H1 (cell line): ENCODE data around the gene SSTR1. TPM values are rescaled to one million over a fixed set of nuclear protein-coding genes. Genes with fewer than 3 reads are reported as not detected.
A peak's percentile ranks its signal among the peaks of the same experiment; 100 is the strongest.

Experiments used
- CTCF ChIA-PET: fragments of 300-600 bp; sonication (Branson Sonifier 250); formaldehyde crosslinking; loops from one replicate; lab custom pipeline; 2021; ENCODE audit not compliant: partially characterized antibody; lab: Charles Lee
- POLR2A ChIA-PET: fragments of 300-600 bp; sonication (Branson Sonifier 250); formaldehyde crosslinking; loops from one replicate; lab custom pipeline; 2021; ENCODE audit warnings: inconsistent platforms; ENCODE audit not compliant: partially characterized antibody; lab: Charles Lee
- DNase-seq, 2 experiments: peaks; one replicate each; pipeline versions ENCODE4 v3.0.0 to v3.0.0-alpha.2; 2010 to 2022; ENCODE audit warnings: low spot score in 2 of 2, low read depth in 1 of 2, mixed read lengths in 1 of 2
- FAIRE-seq: peaks from 2 replicates; lab custom pipeline; 2011; peaks lifted over from hg19 to GRCh38; lab: Jason Lieb, UNC
- H2AFZ ChIP-seq: 2 replicates; pipeline ENCODE4 v1.8.1; 2012; ENCODE audit warnings: low read length, inconsistent platforms
- H2AK5ac ChIP-seq: 2 replicates; pipeline ENCODE4 v1.6.1; 2013; ENCODE audit warnings: low read depth, low read length
- H2BK120ac ChIP-seq: replicated peaks from 2 replicates; pipeline ENCODE3; 2013; ENCODE audit warnings: low read depth, low read length, inconsistent platforms
- H2BK12ac ChIP-seq: 2 replicates; pipeline ENCODE4 v1.6.1; 2013; ENCODE audit warnings: low read depth, low read length
- H2BK15ac ChIP-seq: 2 replicates; pipeline ENCODE4 v1.6.1; 2013; ENCODE audit warnings: low read length
- H2BK20ac ChIP-seq: 2 replicates; pipeline ENCODE4 v1.6.1; 2013; ENCODE audit warnings: low read length
- H2BK5ac ChIP-seq: 2 replicates; pipeline ENCODE4 v1.6.1; 2013; ENCODE audit warnings: low read depth, low read length
- H3K14ac ChIP-seq: 2 replicates; pipeline ENCODE4 v1.6.1; 2013; ENCODE audit warnings: inconsistent platforms; ENCODE audit not compliant: insufficient read length
- H3K18ac ChIP-seq: 2 replicates; pipeline ENCODE4 v1.6.1; 2013; ENCODE audit warnings: low read length; ENCODE audit errors: extremely low read depth
- H3K23ac ChIP-seq: 2 replicates; pipeline ENCODE4 v1.6.1; 2013; ENCODE audit warnings: inconsistent platforms; ENCODE audit not compliant: insufficient read length
- H3K23me2 ChIP-seq: 2 replicates; pipeline ENCODE4 v1.6.1; 2013; ENCODE audit warnings: low read depth, low read length
- H3K27ac ChIP-seq: 2 replicates; pipeline ENCODE4 v1.6.1; 2011; ENCODE audit warnings: low read depth, low read length, inconsistent platforms
- H3K27me3 ChIP-seq, 4 experiments: replicated peaks in 1 of 4; 1 replicate in 1 of 4; 2 replicates in 3 of 4; pipeline versions ENCODE4 v1.6.1 to v1.8.1; 2011 to 2013; ENCODE audit warnings: low read length in 3 of 4, mild to moderate bottlenecking in 3 of 4, inconsistent platforms in 2 of 4, mixed read lengths in 2 of 4, moderate library complexity in 1 of 4; ENCODE audit not compliant: control insufficient read depth in 3 of 4, insufficient read depth in 3 of 4; ENCODE audit errors: extremely low read depth in 1 of 4
- H3K36me3 ChIP-seq, 4 experiments: 2 replicates each; pipeline versions ENCODE4 v1.6.1 to v1.8.1; 2011 to 2013; ENCODE audit warnings: mild to moderate bottlenecking in 4 of 4, low read length in 3 of 4, moderate library complexity in 2 of 4, control low read depth in 1 of 4, inconsistent platforms in 1 of 4; ENCODE audit not compliant: insufficient read depth in 4 of 4, control insufficient read depth in 2 of 4
- H3K4ac ChIP-seq: replicated peaks from 2 replicates; pipeline ENCODE3; 2013; ENCODE audit warnings: low read length, low read depth, mixed read lengths, inconsistent platforms; ENCODE audit not compliant: insufficient read length
- H3K4me1 ChIP-seq, 4 experiments: replicated peaks in 1 of 4; 1 replicate in 1 of 4; 2 replicates in 3 of 4; pipeline versions ENCODE4 v1.6.1 to v1.8.1; 2011 to 2013; ENCODE audit warnings: low read length in 3 of 4, inconsistent platforms in 2 of 4, mixed read lengths in 1 of 4; ENCODE audit not compliant: insufficient read depth in 4 of 4, control insufficient read depth in 3 of 4
- H3K4me2 ChIP-seq, 2 experiments: 2 replicates each; pipeline versions ENCODE4 v1.6.1 to v1.8.1; 2011 to 2013; ENCODE audit warnings: low read depth in 2 of 2, low read length in 2 of 2, control low read depth in 1 of 2, inconsistent platforms in 1 of 2, mild to moderate bottlenecking in 1 of 2; ENCODE audit not compliant: insufficient read depth in 1 of 2
- H3K4me3 ChIP-seq, 4 experiments: fragments of 200-600, 300-600 bp in 1 of 4; sonication (generic), shearing (Covaris generic), sonication (Bioruptor Twin) in 1 of 4; 2 replicates each; pipeline versions ENCODE4 v1.5.1 to v1.8.1; 2011 to 2016; ENCODE audit warnings: low read length in 4 of 4, low read depth in 3 of 4, control low read depth in 2 of 4, inconsistent platforms in 2 of 4, mild to moderate bottlenecking in 2 of 4, mixed read lengths in 1 of 4, moderate library complexity in 1 of 4; ENCODE audit not compliant: insufficient read depth in 2 of 4; ENCODE audit errors: extremely low read depth in 1 of 4
- H3K56ac ChIP-seq: replicated peaks from 2 replicates; pipeline ENCODE3; 2013; ENCODE audit warnings: low read depth, mild to moderate bottlenecking, mixed read lengths, low read length, inconsistent platforms; ENCODE audit not compliant: insufficient read length
- H3K79me1 ChIP-seq: 2 replicates; pipeline ENCODE4 v1.6.1; 2013; ENCODE audit warnings: low read depth, low read length, control low read depth
- H3K79me2 ChIP-seq, 2 experiments: 2 replicates each; pipeline versions ENCODE4 v1.6.1 to v1.8.1; 2012 to 2013; ENCODE audit warnings: low read length in 2 of 2, mild to moderate bottlenecking in 2 of 2, inconsistent platforms in 1 of 2; ENCODE audit not compliant: insufficient read depth in 2 of 2, control insufficient read depth in 1 of 2
- H3K9ac ChIP-seq, 4 experiments: replicated peaks in 1 of 4; 1 replicate in 1 of 4; 2 replicates in 3 of 4; pipeline versions ENCODE4 v1.6.1 to v1.8.1; 2011 to 2013; ENCODE audit warnings: low read depth in 3 of 4, low read length in 3 of 4, control low read depth in 2 of 4, mild to moderate bottlenecking in 2 of 4, moderate library complexity in 2 of 4, inconsistent platforms in 1 of 4; ENCODE audit errors: extremely low read depth in 1 of 4
- H3K9me3 ChIP-seq, 2 experiments: 2 replicates each; pipeline versions ENCODE4 v1.6.1 to v1.8.1; 2012 to 2013; ENCODE audit warnings: mild to moderate bottlenecking in 2 of 2, moderate library complexity in 2 of 2, control low read depth in 1 of 2, inconsistent platforms in 1 of 2, low read depth in 1 of 2, low read length in 1 of 2, mixed read lengths in 1 of 2; ENCODE audit not compliant: insufficient read depth in 2 of 2
- H4K20me1 ChIP-seq, 2 experiments: replicated peaks in 1 of 2; 2 replicates each; pipeline versions ENCODE3 to v1.8.1; 2011 to 2013; ENCODE audit warnings: inconsistent platforms in 2 of 2, low read length in 2 of 2, mild to moderate bottlenecking in 1 of 2; ENCODE audit not compliant: insufficient read depth in 2 of 2, control insufficient read depth in 1 of 2
- H4K5ac ChIP-seq: 2 replicates; pipeline ENCODE4 v1.6.1; 2013; ENCODE audit warnings: low read length, low read depth, mixed read lengths, inconsistent platforms; ENCODE audit not compliant: insufficient read length
- H4K8ac ChIP-seq: 2 replicates; pipeline ENCODE4 v1.8.0; 2013; ENCODE audit warnings: mild to moderate bottlenecking, moderate library complexity, low read length, inconsistent platforms; ENCODE audit not compliant: insufficient read depth; ENCODE audit errors: extremely low read depth
- H4K91ac ChIP-seq: replicated peaks from 2 replicates; pipeline ENCODE3; 2013; ENCODE audit warnings: low read length, mixed read lengths, inconsistent platforms; ENCODE audit not compliant: insufficient read length
- ASH2L ChIP-seq: fragments of 200-600, 300-600 bp; sonication (generic); IDR thresholded peaks from one replicate; pipeline ENCODE4 v1.7.1; 2017; ENCODE audit warnings: low read length
- ATF3 ChIP-seq: IDR thresholded peaks from 2 replicates; pipeline ENCODE4 v1.6.1; 2011; ENCODE audit warnings: low read depth, mild to moderate bottlenecking, low read length; ENCODE audit not compliant: insufficient read depth
- CBX8 ChIP-seq: fragments of 300-800, 300-1000 bp; sonication (generic); IDR thresholded peaks from 2 replicates; pipeline ENCODE4 v1.7.1; 2016; ENCODE audit warnings: low read depth, low read length, borderline replicate concordance
- CHD2 ChIP-seq: IDR thresholded peaks from 2 replicates; pipeline ENCODE4 v1.6.1; 2012; ENCODE audit warnings: low read length, improper control_type of control experiment
- CREB1 ChIP-seq: IDR thresholded peaks from 2 replicates; pipeline ENCODE4 v1.6.1; 2012; ENCODE audit warnings: inconsistent platforms
- FOSL1 ChIP-seq: IDR thresholded peaks from 2 replicates; pipeline ENCODE4 v1.6.1; 2011; ENCODE audit warnings: mild to moderate bottlenecking, low read depth, low read length, moderate library complexity; ENCODE audit not compliant: insufficient read depth
- KDM1A ChIP-seq: fragments of 200-600, 300-600 bp; sonication (generic); IDR thresholded peaks from 2 replicates; pipeline ENCODE4 v1.7.1; 2016; ENCODE audit warnings: mild to moderate bottlenecking, low read length, borderline replicate concordance
- POLR2AphosphoS5 ChIP-seq: IDR thresholded peaks from 2 replicates; pipeline ENCODE4 v1.6.1; 2011; ENCODE audit warnings: low read depth, low read length
- SIN3A ChIP-seq, 2 experiments: IDR thresholded peaks in 1 of 2; conservative IDR thresholded peaks in 1 of 2; 2 replicates each; pipeline ENCODE4 v1.6.1; 2011 to 2012; ENCODE audit warnings: low read length in 2 of 2, improper control_type of control experiment in 1 of 2, low read depth in 1 of 2, mild to moderate bottlenecking in 1 of 2
- SP4 ChIP-seq: IDR thresholded peaks from 2 replicates; pipeline ENCODE4 v1.6.1; 2012; ENCODE audit warnings: low read length, inconsistent platforms
- WGBS, 2 experiments: shearing (Covaris generic) in 1 of 2; methylation state at CpG; one replicate each; pipeline versions ENCODE4 v1.1.6 to v1.1.7; 2013 to 2015; ENCODE audit warnings: low lambda C conversion rate in 2 of 2, mixed read lengths in 2 of 2, inconsistent platforms in 1 of 2, low coverage in 1 of 2, missing lambda C conversion rate in 1 of 2; ENCODE audit not compliant: insufficient replicate concordance in 2 of 2, insufficient coverage in 1 of 2, insufficient read length in 1 of 2; ENCODE audit errors: extremely low coverage in 1 of 2, missing lambda C conversion rate in 1 of 2; 5-methylcytosine and 5-hydroxymethylcytosine counted together
- polyA plus RNA-seq, 7 experiments: library from polyadenylated mRNA; depleted of rRNA in 3 of 7; stranded (reverse) in 5 of 7; unstranded in 2 of 7; fragments of >200 nt in 5 of 7; fragments of 200-250 nt in 2 of 7; gene quantifications; 1 replicate in 5 of 7; 2 replicates in 1 of 7; 4 replicates in 1 of 7; pipeline versions ENCODE4 v1.2.1 to v1.2.3, GENCODE V29; 2011 to 2013; ENCODE audit warnings: missing spikeins in 2 of 7, mixed read lengths in 2 of 7
- total RNA-seq: library from RNA; stranded (reverse); fragmentation: NEBNext Ultra II Directional; extraction: Animal tissue kit (Norgen Biotek cat#: 25700); gene quantifications from 2 replicates; pipeline ENCODE4 v1.2.1, GENCODE V29; 2021

Gene SSTR1
- total and polyA plus RNA-seq, 2 of the 8 experiments (the other 6 are each of a cell fraction or from before 2014, with no cell fraction given), result 0.82 to 0.93 TPM

DNA sequence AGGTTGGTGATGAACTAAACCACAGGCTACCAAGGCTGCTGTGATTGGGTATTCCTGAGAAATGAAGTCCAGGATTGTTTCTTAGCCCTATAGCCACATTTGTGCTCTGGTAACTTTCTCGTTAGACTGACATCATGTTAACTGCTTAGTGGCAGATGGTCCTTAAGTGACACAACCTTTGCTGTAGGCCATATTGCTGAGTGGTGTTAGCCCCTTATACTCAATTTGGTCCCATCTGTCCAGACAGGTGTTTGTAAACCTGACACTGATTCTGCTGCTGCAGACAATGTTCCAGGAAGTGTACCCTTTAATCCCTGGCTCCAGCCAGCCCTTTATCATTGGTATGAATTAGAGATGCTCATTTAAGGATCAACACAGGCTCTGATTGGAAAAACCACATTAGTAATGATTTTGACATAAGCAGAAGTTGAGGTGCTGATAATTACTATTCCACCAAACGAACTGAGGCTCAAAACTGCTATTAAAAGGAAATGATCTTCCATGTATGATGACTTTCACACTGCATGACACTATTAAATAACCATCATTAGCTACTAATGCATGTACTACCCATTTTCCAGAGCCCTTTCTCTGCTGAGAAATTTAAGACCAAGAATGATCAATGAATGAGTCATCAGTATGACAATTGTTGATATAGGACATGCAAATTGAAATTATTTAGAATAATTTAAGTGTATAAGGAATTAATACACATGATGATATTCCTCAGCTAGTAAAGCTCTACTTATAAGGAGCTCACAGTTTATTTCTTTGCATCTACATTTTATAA is 3.6 kb upstream of the SSTR1 start:
- Histone ChIP-seq H4K8ac (no peak overlapping the region), H2BK5ac (no peak overlapping the region), H3K79me1 (no peaks in the 10 kb centered on the region), H3K9me3 (peaks cover 0 to 4% of the 10 kb centered on the region in 2 experiments; a peak in 1 of 4 replicates), H2AFZ (no peak overlapping the region), H3K27me3 (peaks cover 24 to 35% (median 32%) of the 10 kb centered on the region in 4 experiments), H4K91ac (no peak overlapping the region), H3K27ac (no peak overlapping the region), H3K4me3 (no peak overlapping the region), H3K56ac (no peak overlapping the region), H3K79me2 (no peaks in the 10 kb centered on the region), H2BK20ac (no peak overlapping the region), H2BK15ac (no peak overlapping the region), H4K5ac (no peak overlapping the region), H2AK5ac (no peak overlapping the region), H2BK120ac (no peak overlapping the region), H3K14ac (no peak overlapping the region), H3K4me2 (no peak overlapping the region), H3K23me2 (peaks cover 6% of the 10 kb centered on the region), H3K23ac (no peak overlapping the region), H3K9ac (no peak overlapping the region), H3K4ac (no peak overlapping the region), H3K18ac (no peak overlapping the region), H3K36me3 (peaks cover 4 to 21% (median 13%) of the 10 kb centered on the region in 4 experiments; a peak in 6 of 8 replicates), H4K20me1 (peaks cover 7 to 8% of the 10 kb centered on the region in 2 experiments), H3K4me1 (peaks cover 3 to 16% (median 7%) of the 10 kb centered on the region in 4 experiments; a peak in 6 of 7 replicates), H2BK12ac (no peak overlapping the region)
- WGBS, 2 experiments, result 48% methylated on average over 2 of the region's 2 CpGs; no CpG with 5 or more reads in 1 of the 2 experiments
- DNase-seq (no peak), FAIRE-seq (peak; percentile 28)
- ChIA-PET POLR2A (interaction anchor here (0.7 to 8.9 kb wide), 24 partner anchors 10 to 522 kb away, joined by 3 to 70 read pairs (median 4); partner anchors contain the start of gene CLEC14A), CTCF (interaction anchor here (1.4 to 1.6 kb wide), 2 partner anchors 214 to 397 kb away, joined by 3 to 5 read pairs; no protein-coding TSS in a partner anchor)
- TF ChIP-seq CBX8 (no peak), CHD2 (peak; percentile 47), KDM1A (no peak), CREB1 (no peak; the same call in 1 of the 2 replicates), SIN3A (conservative IDR thresholded peaks at IDR 0.05 in 1 of 2, IDR thresholded peaks at IDR 0.05 in 1 of 2; ENCODE audit: low read depth in 1 of 2, low read length in 2 of 2) (no peak), SP4 (peak; percentile 53; the same call in 1 of the 2 replicates), ASH2L (no peak), ATF3 (no peak), FOSL1 (no peak), POLR2AphosphoS5 (peak; percentile 99)
